ENCODE measurements around the gene TUBGCP3. TPM values are rescaled to one million over a fixed set of nuclear protein-coding genes. Genes with fewer than 3 reads are reported as not detected.

Gene TUBGCP3
- total RNA-seq, 6 experiments from 2014 or later: 13.0 to 20.0 (median 17.6) TPM

GRCh38 chr13:112435973-112436372 is 152.0 kb downstream of the TUBGCP3 start:
- intact Hi-C loops (cut with DNase I): no loop called here
- DNase-seq (peak in 1 of 3 donors; percentile 25), ATAC-seq (no peak)
- H3K27ac ChIP-seq: no peak overlapping the region
- no peaks in the 10 kb centered on the region for H3K4me1 ChIP-seq
- TF ChIP-seq POLR2A (IDR thresholded peaks at IDR 0.05): no peak
- no peak for TF ChIP-seq CTCF (IDR thresholded peaks at IDR 0.05)
- WGBS (ENCODE audit: insufficient coverage, low coverage, low lambda C conversion rate, missing lambda C conversion rate): 94% methylated on average over 5 of the region's 9 CpGs
- no peaks in the 10 kb centered on the region for H3K27me3 ChIP-seq
- no peaks in the 10 kb centered on the region for H3K36me3 ChIP-seq
- no peaks in the 10 kb centered on the region for H3K9me3 ChIP-seq
- H3K4me3 ChIP-seq: no peak overlapping the region

Other genes starting within 250 kb of the TUBGCP3 start
- gene SPACA7, start 211.8 kb downstream of the TUBGCP3 start, total RNA-seq: not detected
- 10 to 100 TPM; 24.3 to 57.4 (median 33.1) TPM for gene ATP11A, start 101.9 kb upstream of the TUBGCP3 start, total RNA-seq